Measurements from ENCODE around the gene ZCCHC13. TPM values are rescaled to one million over a fixed set of nuclear protein-coding genes. Genes with fewer than 3 reads are reported as not detected.

ZCCHC13 gene
- total RNA-seq, 2 donors from 2014 or later = not detected

GRCh38 chrX:74286950-74287740 is 16.8 kb upstream of the ZCCHC13 start:
- Histone ChIP-seq H3K27me3 (no peaks in the 10 kb centered on the region), H3K27ac (no peak overlapping the region), H3K36me3 (no peaks in the 10 kb centered on the region), H3K4me1 (no peaks in the 10 kb centered on the region), H3K9me3 (no peaks in the 10 kb centered on the region), H3K9ac (ENCODE audit: low read depth in 2 of 2, low read length in 2 of 2) (no peak overlapping the region), H3K4me3 (no peak overlapping the region)
- intact Hi-C loops (cut with DNase I) = no loop called here
- no peak for TF ChIP-seq CTCF (IDR thresholded peaks at IDR 0.05)
- no peak for DNase-seq

- H3K27ac ChIP-seq = peak overlapping the region; percentile 91
- peak overlapping the region; percentile 71 to 89 for H3K9ac ChIP-seq (ENCODE audit: low read depth in 2 of 2, low read length in 2 of 2)
- no peaks in the 10 kb centered on the region for H3K27me3 ChIP-seq
- intact Hi-C loops (cut with DNase I) = no loop called here
- H3K4me1 ChIP-seq = no peaks in the 10 kb centered on the region
- H3K9me3 ChIP-seq = no peaks in the 10 kb centered on the region
- DNase-seq = no peak
- no peak for TF ChIP-seq CTCF (IDR thresholded peaks at IDR 0.05)
- H3K4me3 ChIP-seq = peak overlapping the region; percentile 37
- no peaks in the 10 kb centered on the region for H3K36me3 ChIP-seq
These were observed 12.4 kb upstream of the ZCCHC13 start for GRCh38 chrX:74291577-74291963.

GRCh38 chrX:74291964-74292807 is 11.8 kb upstream of the ZCCHC13 start:
- intact Hi-C loops (cut with DNase I) = no loop called here
- Histone ChIP-seq H3K4me1 (no peaks in the 10 kb centered on the region), H3K9ac (ENCODE audit: low read depth in 2 of 2, low read length in 2 of 2) (peak overlapping the region; percentile 71 to 89), H3K36me3 (no peaks in the 10 kb centered on the region), H3K4me3 (peak overlapping the region; percentile 37), H3K27me3 (no peaks in the 10 kb centered on the region), H3K9me3 (no peaks in the 10 kb centered on the region), H3K27ac (peak overlapping the region; percentile 91)
- DNase-seq = peak; percentile 89
- TF ChIP-seq CTCF (IDR thresholded peaks at IDR 0.05) = no peak

- peak overlapping the region; percentile 70 to 89 for H3K9ac ChIP-seq (ENCODE audit: low read depth in 2 of 2, low read length in 2 of 2)
- no peak for TF ChIP-seq CTCF (IDR thresholded peaks at IDR 0.05)
- peak overlapping the region; percentile 91 for H3K27ac ChIP-seq
- H3K4me3 ChIP-seq = peak overlapping the region; percentile 37
- intact Hi-C loops (cut with DNase I) = no loop called here
- no peaks in the 10 kb centered on the region for H3K36me3 ChIP-seq
- no peaks in the 10 kb centered on the region for H3K9me3 ChIP-seq
- no peaks in the 10 kb centered on the region for H3K27me3 ChIP-seq
- no peak for DNase-seq
- no peaks in the 10 kb centered on the region for H3K4me1 ChIP-seq
These were observed 11.2 kb upstream of the ZCCHC13 start for GRCh38 chrX:74292808-74293123.

- peak overlapping the region; percentile 91 for H3K27ac ChIP-seq
- H3K4me3 ChIP-seq = peak overlapping the region; percentile 37
- intact Hi-C loops (cut with DNase I) = no loop called here
These were observed 10.5 kb upstream of the ZCCHC13 start for GRCh38 chrX:74293343-74293946.

More at GRCh38 chrX:74293343-74293946, 10.5 kb upstream of the ZCCHC13 start:
- DNase-seq = peak; percentile 79
- Histone ChIP-seq H3K9me3 (no peaks in the 10 kb centered on the region), H3K4me1 (no peaks in the 10 kb centered on the region), H3K27me3 (no peaks in the 10 kb centered on the region), H3K9ac (ENCODE audit: low read depth in 2 of 2, low read length in 2 of 2) (peak overlapping the region; percentile 70 to 89), H3K36me3 (no peaks in the 10 kb centered on the region)
- no peak for TF ChIP-seq CTCF (IDR thresholded peaks at IDR 0.05)

Measured in colonic mucosa (tissue), 4 donors.